Prostate gland (tissue), 2 donors: ENCODE results near the gene TOP3B. TPM values are rescaled to one million over a fixed set of nuclear protein-coding genes. Genes with fewer than 3 reads are reported as not detected.

Source experiments
- DNase-seq: peaks from one replicate; pipeline ENCODE4 v3.0.0-alpha.2; 2019; ENCODE audit warnings: low spot score
- H3K27ac ChIP-seq, 2 donors: fragments of 200-600 bp; sonication (generic); 2 replicates each; pipeline ENCODE4 v1.5.1; 2017 to 2019
- H3K27me3 ChIP-seq: fragments of 200-600 bp; sonication (generic); replicated peaks from 2 replicates; pipeline ENCODE4 v1.5.1; 2019; ENCODE audit not compliant: insufficient read depth
- H3K36me3 ChIP-seq, 2 donors: fragments of 200-600 bp; sonication (generic); 1 replicate in 1 of 2; 2 replicates in 1 of 2; pipeline versions ENCODE4 v1.5.1 to v1.8.1; 2017 to 2019
- H3K4me1 ChIP-seq: fragments of 200-600 bp; sonication (generic); replicated peaks from 2 replicates; pipeline ENCODE4 v1.5.1; 2019
- H3K4me3 ChIP-seq, 2 donors: fragments of 200-600 bp; sonication (generic); 2 replicates each; pipeline ENCODE4 v1.5.1; 2017 to 2019
- H3K9me3 ChIP-seq: fragments of 200-600 bp; sonication (generic); 2 replicates; pipeline ENCODE4 v1.5.1; 2017
- CTCF ChIP-seq, 4 experiments: fragments of 200-600 bp in 2 of 4; fragments of 450-650 bp in 2 of 4; sonication (generic) in 2 of 4; IDR thresholded peaks; 1 replicate in 3 of 4; 2 replicates in 1 of 4; pipeline ENCODE4 v1.5.1; 2016 to 2019; ENCODE audit warnings: antibody characterized with exemption in 4 of 4, mild to moderate bottlenecking in 2 of 4, moderate library complexity in 2 of 4
- POLR2A ChIP-seq: fragments of 450-650 bp; IDR thresholded peaks from one replicate; pipeline ENCODE4 v1.6.1; 2016; ENCODE audit warnings: antibody characterized with exemption, mild to moderate bottlenecking
- POLR2AphosphoS5 ChIP-seq: sonication (generic); formaldehyde crosslinking; IDR thresholded peaks from one replicate; pipeline ENCODE4 v1.6.1; 2017; ENCODE audit warnings: antibody characterized with exemption
- WGBS: methylation state at CpG from one replicate; pipeline ENCODE4 v1.1.5; 2018; 5-methylcytosine and 5-hydroxymethylcytosine counted together
- intact Hi-C: fragments of 100-400 bp; cut with DNase I; formaldehyde crosslinking; loops from one replicate; pipeline ENCODE4 v1.14.2; 2022
- total RNA-seq, 2 donors: library from RNA; depleted of rRNA; stranded (reverse); fragments of >200 nt; gene quantifications; one replicate each; pipeline ENCODE4 v1.1.0, GENCODE V29; 2016

Gene TOP3B
- total RNA-seq, 2 donors from 2014 or later, result 25.2 to 60.6 TPM

- Histone ChIP-seq H3K27ac (no peak overlapping the region), H3K4me1 (no peaks in the 10 kb centered on the region), H3K36me3 (peaks cover 5 to 18% of the 10 kb centered on the region in 2 donors), H3K9me3 (no peaks in the 10 kb centered on the region), H3K27me3 (no peaks in the 10 kb centered on the region), H3K4me3 (no peak overlapping the region)
- TF ChIP-seq POLR2AphosphoS5 (no peak), POLR2A (no peak), CTCF (IDR thresholded peaks at IDR 0.05) (no peak)
- intact Hi-C loops, result no loop called here
- 98% methylated on average over 5 of the region's 5 CpGs for WGBS
- DNase-seq, result no peak
These were observed 6.7 kb downstream of the TOP3B start for GRCh38 chr22:21975854-21976345.

GRCh38 chr22:21975273-21975672 lies 7.3 kb downstream of the TOP3B start:
- Histone ChIP-seq H3K9me3 (no peaks in the 10 kb centered on the region), H3K27ac (no peak overlapping the region), H3K27me3 (no peaks in the 10 kb centered on the region), H3K4me3 (no peak overlapping the region), H3K4me1 (no peaks in the 10 kb centered on the region), H3K36me3 (peaks cover 5 to 18% of the 10 kb centered on the region in 2 donors)
- intact Hi-C loops, result no loop called here
- 87% methylated on average over 5 of the region's 5 CpGs for WGBS
- DNase-seq, result no peak
- TF ChIP-seq POLR2AphosphoS5 (no peak), CTCF (IDR thresholded peaks at IDR 0.05) (no peak), POLR2A (no peak)

DNA sequence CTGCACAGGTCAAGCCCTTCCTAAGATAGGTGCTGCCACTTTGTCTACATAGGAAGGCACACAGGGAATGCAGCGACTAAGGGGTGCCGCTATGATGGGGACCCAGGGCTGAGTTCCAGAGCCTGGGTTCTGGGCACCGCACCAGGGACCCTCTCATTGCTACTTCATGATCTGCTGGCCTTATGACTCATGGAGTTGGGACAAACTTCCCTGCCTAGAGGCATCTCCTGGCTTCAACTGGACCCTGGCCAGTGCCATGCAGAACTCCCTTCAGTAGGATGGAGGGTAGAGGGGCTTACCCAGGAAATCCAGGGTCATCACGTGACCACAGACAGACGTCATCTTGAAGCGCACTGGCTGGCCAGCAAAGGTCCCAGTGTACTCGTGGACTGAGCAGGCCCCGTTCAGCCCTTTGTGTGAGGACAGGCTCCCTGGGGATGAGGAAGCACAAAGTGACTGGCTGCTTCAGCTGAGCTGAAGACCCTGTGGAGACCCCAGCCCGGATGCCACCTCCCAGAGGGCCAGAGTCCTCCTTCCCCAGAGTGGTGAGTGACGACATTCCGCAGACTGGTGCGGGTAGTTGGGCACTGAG lies 8.4 kb downstream of the TOP3B start:
- intact Hi-C loops, result no loop called here
- Histone ChIP-seq H3K4me3 (no peak overlapping the region), H3K27ac (no peak overlapping the region), H3K36me3 (peaks cover 5 to 18% of the 10 kb centered on the region in 2 donors), H3K27me3 (no peaks in the 10 kb centered on the region), H3K9me3 (no peaks in the 10 kb centered on the region), H3K4me1 (no peaks in the 10 kb centered on the region)
- TF ChIP-seq POLR2A (no peak), POLR2AphosphoS5 (no peak), CTCF (IDR thresholded peaks at IDR 0.05) (no peak)
- no peak for DNase-seq
- WGBS, result 92% methylated on average over 12 of the region's 12 CpGs

DNA sequence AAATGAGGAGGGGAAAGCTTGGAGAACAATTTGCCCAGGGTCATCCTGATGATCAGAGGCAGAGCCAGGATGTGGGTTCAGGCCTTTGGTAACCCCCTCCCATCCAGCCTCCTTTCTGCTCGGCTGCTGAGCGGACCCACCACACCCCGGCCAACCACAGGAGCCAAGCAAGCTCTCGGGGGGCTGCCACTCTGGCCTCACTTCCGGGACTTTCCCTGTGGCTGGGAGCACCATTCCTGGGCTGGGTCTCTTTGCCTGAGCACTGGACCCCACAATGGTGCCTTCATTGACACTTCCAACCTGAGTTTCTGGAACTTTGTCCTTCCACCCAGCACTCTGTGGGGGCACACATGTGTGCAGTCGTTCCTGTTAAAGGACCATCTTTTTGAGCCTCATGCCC lies 9.8 kb downstream of the TOP3B start:
- 88% methylated on average over 6 of the region's 6 CpGs for WGBS
- H3K9me3 ChIP-seq, result no peaks in the 10 kb centered on the region
- no peaks in the 10 kb centered on the region for H3K4me1 ChIP-seq
- TF ChIP-seq POLR2A, result no peak
- no peak for TF ChIP-seq CTCF (IDR thresholded peaks at IDR 0.05)
- no peak for TF ChIP-seq POLR2AphosphoS5
- intact Hi-C loops, result no loop called here
- H3K4me3 ChIP-seq, result no peak overlapping the region
- H3K27ac ChIP-seq, result no peak overlapping the region
- peaks cover 5 to 18% of the 10 kb centered on the region in 2 donors for H3K36me3 ChIP-seq
- no peak for DNase-seq
- H3K27me3 ChIP-seq, result no peaks in the 10 kb centered on the region

GRCh38 chr22:21972293-21972779 lies 10.3 kb downstream of the TOP3B start:
- DNase-seq, result no peak
- intact Hi-C loops, result no loop called here

More at GRCh38 chr22:21972293-21972779, 10.3 kb downstream of the TOP3B start:
- 67% methylated on average over 7 of the region's 7 CpGs for WGBS
- H3K4me1 ChIP-seq, result no peaks in the 10 kb centered on the region
- H3K36me3 ChIP-seq, result peaks cover 5 to 20% of the 10 kb centered on the region in 2 donors
- TF ChIP-seq CTCF (IDR thresholded peaks at IDR 0.05) (peak in 3 of 4 experiments; percentile 34 to 38 (median 35)), POLR2A (no peak), POLR2AphosphoS5 (no peak)
- H3K27ac ChIP-seq, result no peak overlapping the region
- no peaks in the 10 kb centered on the region for H3K9me3 ChIP-seq
- no peaks in the 10 kb centered on the region for H3K27me3 ChIP-seq
- H3K4me3 ChIP-seq, result no peak overlapping the region
